Embryonic facial prominence (tissue), 1 donor: Measurements from ENCODE around the gene RASL12.
"Not testable (repeated sequence)": the region's sequence is repeated elsewhere in the genome, so short reads cannot be mapped to it uniquely, and the experiment has no call there.

Experiments used
- DNase-seq: peaks from one replicate; pipeline ENCODE4 v3.0.0-alpha.2; 2016; ENCODE audit errors: extremely low spot score

Gene RASL12, protein sequence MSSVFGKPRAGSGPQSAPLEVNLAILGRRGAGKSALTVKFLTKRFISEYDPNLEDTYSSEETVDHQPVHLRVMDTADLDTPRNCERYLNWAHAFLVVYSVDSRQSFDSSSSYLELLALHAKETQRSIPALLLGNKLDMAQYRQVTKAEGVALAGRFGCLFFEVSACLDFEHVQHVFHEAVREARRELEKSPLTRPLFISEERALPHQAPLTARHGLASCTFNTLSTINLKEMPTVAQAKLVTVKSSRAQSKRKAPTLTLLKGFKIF

DNA sequence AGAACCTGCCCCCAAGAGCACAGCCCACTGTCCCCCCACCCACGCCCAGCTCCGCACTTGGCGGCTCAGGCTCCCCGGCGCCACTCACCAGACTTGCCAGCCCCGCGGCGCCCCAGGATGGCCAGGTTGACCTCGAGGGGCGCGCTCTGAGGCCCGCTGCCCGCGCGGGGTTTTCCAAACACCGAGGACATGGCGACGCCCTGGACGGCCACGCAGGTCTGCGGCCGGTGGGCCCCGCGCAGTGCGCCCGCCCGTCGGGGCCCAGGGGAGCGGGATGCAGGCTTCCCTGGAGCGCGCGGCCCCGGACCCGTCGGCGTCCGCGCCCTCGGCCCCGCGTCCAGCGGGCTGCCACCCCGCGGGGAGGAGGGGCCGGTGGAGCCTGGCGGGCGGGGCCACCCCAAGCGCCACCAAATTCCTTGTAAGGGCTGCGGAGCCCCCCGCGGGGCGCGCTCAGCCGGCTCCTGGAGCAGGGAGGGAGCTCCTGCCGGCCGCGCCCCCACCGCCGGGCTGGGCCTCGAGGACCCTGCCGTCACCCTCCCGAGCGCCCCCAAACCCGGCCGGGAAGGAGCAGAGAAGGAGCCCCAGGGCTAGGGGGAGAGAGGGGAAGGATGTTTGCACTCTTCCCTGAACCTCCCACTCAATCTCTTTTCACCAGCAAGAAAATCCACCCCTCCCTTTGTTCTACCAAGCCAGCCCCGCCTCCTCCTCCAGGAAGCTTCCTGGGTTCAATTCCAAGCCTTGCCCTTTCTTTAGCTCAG is at the start of gene RASL12:
TSS of gene RASL12 (minus strand) at position 347 of the 758 bp plus-strand sequence. CDS start at position 191, 156 bp downstream.
- no peak for DNase-seq

DNA sequence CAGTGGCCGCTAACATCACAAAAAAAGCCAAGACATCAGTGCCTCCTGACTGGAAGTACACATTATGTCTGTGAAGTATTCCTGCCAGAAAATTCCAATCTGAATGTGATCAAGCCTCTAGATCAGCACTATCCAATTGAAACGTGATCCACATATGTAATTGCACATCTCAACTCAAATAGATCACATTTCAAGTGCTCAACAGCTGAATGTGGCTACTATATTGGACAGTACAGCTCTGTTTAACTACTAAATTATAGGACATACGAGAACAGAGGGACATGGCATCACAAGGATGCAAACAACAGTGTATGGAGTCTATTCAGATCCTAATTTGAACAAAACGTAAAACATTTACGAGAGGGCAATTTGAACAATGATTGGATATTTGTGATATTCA is 47.8 kb upstream of the RASL12 start:
- DNase-seq: no peak

DNA sequence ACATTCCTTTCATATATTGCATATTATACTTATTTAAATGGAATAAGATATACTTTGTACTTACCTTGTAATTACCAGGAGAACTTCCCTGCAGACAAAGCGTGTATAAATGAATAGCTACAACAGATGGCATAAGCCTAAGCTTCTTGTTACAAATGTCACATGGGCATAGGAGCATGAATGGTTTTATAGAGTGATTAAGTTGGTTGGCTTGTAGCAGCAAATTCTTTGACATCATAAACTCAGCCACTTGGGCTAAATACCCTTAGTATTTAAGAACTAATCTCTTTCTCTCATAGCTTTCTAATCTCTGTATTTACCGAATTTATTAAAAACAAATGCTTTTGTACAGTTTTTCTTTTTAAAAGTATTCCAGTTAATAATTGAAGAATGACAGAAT is 47.3 kb upstream of the RASL12 start, which contains the start of gene UBAP1L:
TSS of gene UBAP1L (minus strand) at position 115 of the 400 bp plus-strand sequence. CDS start 8,985 bp downstream, outside the sequence.
- DNase-seq: no peak

DNA sequence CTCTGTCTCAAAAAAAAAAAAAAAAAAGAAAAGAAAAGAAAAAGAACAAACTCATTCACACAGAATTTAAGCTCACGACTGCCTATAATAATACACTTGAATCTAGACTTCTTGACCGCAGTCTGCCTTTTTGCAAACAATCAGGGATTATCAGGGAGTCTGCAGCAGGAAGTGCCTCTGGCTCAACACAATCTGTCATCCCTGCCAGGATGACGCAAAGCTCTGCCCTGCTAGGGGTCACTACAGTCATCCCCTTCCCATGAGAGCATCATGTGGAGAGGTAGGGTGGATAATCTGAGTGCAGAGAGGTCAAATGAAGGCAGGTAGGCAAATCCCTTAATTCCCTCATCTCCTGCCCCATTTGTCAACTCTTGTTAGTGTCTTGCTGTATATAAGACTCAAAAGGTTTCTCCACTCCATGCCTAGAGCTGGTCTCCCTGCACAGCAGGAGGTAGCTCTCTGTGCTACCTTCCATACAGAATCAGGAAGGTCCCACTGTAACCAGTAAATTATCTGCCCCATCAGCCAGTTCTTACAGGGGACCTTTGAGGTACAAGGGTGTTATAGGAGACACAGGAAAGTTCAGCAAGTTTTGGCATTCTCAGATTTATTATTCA is 43.0 kb upstream of the RASL12 start:
- DNase-seq: no peak

DNA sequence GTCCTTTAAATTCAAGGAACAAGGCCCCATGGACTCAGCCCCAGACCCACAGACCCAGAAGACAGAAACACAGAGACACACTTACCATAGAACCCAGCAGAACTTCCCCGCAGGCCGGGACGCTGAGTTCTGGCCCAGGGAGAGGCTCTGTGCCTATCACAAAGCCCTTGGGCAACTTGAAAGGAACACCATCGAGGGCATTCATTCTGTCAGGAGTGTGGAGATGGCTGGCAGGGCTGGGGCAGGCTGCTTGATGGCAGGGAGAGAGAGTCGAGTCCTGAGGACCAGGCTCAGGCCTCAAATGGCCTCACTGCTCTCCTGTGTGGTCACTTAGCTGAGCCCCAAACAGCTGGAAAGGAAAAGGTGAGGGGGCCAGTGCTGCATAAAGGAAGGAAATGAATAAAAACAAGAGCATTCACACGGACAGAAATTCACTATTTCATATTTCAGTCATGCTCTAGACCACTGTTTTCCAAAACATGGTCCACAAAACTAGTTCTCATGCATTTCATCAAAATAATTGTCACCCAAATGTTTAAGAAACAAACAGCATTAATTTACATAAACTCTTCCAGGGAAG is 38.3 kb upstream of the RASL12 start:
- DNase-seq: no peak

DNA sequence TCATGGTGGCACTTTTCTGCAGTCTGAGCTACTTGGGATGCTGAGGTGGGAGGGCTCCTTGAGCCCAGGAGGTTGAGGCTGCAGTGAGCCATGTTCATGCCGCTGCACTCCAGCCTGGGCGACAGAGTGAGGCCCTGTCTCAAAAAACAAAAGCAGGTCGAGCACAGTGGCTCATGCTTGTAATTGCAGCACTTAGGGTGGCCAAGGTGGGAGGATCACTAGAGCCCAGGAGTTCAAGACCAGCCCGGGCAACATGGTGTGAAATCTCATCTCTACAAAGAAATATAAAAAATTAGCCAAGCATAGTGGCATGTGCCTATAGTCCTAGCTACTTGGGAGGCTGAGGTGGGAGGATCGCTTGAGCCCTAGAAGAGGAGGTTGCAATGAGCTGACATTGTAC is 37.2 kb upstream of the RASL12 start:
- DNase-seq: no peak

DNA sequence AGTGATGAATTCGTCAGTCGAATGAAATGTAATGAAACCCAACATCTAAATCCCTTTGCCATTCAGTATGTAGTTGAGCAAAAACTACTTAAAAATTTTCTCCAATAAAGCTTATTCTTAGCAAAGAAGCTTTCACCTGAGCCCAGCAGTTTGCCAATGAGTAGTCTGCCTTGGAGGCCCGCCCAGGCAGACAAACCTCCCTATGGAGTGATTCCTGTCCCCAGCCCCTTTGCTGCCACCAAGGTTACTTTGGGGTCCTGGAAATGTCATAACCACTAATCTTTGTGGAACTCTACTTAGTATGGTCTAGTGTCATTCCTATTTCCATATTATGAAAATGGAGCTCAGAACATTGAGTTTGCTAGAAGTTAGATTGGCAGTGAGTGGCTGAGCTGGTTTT is 35.1 kb upstream of the RASL12 start:
- no peak for DNase-seq

DNA sequence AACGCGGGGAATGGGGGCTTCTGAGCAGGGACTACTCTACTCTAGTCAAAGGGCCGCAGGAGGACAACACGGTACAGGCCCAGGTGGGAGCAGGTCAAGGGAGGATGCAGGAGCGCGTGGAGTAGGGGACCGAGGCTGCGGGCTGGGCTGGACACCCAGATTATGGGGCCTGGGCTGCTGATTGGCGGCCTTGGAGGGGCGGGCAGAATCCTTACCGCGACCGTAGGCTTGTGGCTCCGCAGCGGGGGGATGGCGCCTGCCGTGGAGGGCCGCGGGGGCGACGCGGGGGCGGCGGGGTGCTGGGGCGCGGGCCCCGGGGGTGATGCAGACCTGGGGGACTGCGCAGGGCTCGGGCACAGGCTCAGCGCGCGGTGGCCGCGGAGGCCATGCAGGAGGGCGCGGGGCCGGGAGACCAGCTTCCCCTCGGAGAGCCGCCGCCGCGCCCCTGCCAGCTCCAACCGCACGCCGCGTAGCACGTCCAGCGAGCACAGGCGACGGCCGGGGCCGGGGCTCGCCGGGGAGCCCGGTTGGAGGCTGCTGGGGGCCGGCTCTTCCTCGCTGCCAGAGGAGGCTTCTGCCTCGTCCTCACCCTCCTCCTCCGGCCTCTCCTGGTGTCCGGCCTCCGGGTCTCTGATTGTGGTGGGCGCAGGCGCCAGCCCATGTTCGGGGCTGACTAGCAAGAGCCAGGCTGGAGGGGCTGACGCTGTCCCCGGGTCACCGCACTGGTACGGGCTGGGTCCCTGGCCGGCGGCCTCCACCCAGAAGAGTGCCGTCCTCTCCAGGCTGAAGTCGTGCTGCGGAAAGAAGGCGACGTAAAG is 34.3 kb upstream of the RASL12 start:
- DNase-seq: no peak

DNA sequence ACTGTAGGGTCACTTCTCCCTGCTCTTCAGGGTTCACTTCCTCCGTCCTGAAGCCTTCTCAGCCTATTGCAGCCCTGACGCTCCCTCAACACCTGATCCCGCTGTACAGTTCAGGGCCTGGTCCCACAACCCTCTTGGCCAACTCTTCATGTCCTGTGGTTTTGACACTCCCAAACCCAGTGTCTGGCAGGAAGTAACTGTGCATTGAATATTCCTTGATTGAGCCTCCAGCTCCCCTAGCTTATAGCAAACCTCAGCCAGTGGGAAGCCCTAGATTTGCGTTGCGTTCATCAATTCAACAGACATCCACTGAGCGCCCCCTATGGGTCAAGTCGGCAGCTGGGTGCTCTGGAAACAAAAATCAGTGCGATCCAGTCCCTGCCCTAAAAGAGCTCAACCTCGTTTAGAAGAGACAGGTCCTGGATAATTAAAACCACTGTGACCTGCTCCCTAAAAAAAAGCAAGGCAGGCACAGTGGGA is 33.7 kb upstream of the RASL12 start:
- DNase-seq: peak; percentile 52

DNA sequence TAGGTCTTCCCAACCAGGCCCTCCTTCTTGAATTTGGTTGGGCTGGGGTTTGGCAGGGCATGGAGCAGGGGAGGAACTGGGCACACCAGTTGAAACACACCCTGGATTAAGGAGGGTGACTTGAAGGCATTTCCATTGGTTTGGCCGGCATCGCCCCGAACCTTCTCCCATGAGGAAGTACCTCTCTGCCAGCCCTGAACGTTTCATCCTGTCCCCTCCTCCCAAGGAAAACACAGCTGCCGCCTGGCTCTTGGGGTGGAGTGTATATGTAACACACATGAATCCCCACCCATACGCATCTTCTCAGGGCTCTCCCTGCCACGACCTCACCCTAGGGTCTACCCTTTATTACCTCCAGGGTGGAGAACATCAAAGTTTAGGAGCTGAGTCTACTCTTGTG is 32.7 kb upstream of the RASL12 start:
- DNase-seq: no peak

DNA sequence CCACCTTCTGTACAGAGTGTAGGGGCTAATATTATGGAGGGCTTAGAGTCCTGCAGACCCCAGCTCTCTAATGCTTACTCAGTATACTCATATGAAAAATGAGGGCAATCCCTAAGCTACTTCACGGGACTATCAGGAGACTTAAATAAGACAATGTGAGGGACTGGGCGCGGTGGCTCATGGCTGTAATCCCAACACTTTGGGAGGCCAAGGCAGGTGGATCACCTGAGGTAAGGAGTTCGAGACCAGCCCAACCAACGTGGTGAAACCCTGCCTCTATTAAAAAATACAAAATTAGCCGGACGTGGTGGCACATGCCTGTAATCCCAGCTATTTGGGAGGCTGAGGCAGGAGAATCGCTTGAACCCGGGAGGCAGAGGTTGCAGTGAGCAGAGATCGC is 32.0 kb upstream of the RASL12 start:
- not testable (repeated sequence) for DNase-seq

DNA sequence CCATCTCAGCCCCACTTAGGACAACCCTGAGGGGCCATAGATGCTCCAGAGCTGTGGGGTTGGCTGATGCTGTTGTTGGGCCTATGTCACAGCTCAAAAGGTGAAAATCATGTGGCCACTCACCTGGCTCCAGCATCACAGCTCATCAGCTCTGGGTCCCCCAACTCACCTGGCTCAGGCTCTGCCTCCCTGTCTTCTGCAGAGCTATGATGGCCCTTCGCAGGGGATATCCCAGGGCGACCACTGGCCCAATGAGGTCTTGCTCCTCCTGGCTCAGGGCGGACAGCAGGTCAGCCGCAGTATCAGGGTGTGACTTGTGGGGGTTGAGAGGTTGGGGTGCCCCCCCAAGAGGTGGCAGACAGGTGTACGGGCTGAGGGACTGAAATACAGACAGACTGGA is 31.5 kb upstream of the RASL12 start:
- DNase-seq: no peak

DNA sequence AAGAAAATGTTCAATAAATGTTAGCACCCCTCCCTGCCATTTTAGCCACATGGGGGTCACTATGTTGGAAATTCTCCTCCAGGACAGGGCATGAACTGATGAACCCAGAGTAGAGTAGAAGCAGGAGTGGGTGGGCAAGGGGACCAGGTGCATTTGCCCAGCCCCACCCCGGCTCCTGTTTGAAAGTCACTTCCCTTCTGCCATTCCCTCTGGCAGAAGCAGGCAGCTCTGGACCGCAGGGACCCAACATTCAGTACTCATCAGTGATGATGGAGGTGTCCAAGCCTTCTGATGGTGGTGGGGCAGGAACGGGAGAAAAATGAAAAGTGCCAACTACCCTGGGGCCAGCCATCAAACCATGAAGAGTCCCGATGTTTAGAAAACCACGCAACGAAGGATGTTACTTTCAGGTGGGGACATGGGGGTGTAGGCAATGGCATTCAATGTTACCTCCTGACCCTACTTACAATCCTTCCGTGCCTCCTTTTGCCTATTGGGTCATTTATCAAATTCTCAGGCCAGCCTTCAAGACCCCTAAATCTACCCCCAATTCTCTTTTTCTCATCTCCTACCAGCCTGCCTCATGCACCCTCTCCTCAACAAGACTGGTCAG is 30.0 kb upstream of the RASL12 start:
- no peak for DNase-seq

DNA sequence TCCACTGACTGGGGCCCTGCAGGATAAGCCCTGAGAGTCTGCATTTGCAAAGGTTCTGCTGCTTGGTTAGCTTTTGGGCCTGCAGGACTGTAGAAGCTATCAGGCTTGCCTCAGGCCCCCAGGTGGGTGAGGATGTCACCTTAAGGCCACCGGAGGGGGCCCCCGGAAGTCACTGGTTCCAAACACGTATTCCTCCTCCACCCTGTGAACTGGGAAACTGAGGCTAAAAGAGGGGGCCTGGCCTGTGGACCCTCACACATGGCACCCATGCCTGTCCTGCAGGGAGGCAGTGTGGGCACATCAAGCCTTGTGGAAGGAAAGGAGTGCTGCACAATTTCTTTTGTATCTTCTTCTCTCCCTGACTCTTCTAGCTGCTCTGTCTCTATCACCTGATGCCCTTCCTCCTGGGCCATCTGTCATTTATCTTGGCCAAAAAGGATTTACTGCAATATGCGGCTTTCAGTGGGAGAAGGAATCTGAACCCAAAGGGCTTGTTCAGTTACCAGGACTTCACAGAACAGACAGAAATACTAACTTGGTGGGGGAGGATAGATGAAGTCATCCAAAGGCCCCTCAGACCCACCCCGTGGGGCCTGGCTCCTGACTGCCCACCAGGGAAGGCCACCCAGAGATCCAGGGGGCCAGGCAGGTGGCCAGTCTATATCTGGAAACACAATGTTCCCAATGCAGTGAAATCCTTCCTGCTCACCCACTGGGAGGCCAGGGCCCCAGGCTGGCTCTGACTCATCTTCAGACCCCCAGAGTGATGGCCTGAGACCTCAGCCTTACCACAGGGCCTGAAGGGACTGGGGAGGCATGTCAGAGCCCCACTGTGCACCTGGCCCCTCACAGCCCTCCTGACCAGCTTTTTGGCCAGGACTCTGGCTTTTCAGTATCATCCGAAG is 28.9 kb upstream of the RASL12 start:
- DNase-seq: no peak

DNA sequence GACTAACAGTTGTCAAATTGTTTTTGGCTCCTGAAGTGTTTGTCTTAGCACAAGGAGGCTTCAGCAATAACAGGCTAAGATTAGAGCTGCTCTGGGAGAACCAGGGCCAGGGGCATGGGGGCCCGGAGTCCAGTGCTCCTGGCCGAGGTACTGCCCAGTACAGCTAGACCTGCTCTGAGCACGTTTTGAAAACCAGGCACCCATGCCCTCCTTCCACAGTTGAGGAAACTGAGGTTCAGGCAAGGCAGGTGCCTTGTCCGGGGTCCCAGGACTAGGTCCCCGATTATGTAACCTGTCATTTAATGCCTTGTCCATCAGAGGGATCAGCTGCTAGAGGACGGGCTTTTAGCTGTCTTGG is 27.9 kb upstream of the RASL12 start:
- DNase-seq: no peak

DNA sequence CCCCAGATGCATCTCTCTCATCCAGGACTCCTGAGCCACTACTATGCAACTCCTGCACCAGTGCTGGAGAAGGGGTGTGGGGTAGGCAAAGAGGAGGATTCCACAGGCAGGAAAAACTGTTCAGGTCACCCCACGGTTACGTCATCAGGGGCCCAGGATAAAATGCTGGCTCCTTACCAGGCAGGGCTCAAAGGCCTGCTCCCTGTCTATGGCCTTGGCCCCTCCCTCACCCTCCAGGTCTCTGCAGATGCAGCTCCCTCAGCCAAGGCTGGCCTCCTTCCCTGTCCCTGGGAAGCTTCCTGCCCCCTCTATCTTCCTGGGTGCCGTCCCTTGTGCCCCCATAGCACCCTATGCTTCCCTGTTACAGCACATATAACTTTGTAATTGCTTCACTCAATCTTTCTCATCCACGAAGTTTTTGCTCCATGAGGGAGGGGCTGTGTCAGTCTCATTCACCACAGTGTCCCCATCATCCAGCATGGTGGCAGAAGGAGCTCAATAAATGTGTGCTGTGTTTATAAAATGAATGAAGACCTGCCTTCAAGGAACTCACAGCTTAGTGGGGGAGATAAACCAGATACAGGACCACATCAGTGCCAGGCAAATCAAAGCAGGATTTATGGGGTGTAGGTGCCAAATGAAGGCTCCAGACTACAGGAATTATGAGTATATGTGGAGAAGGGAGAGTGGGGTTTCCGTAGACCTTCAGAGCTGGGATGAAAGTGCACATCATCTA is 27.4 kb upstream of the RASL12 start:
- no peak for DNase-seq

DNA sequence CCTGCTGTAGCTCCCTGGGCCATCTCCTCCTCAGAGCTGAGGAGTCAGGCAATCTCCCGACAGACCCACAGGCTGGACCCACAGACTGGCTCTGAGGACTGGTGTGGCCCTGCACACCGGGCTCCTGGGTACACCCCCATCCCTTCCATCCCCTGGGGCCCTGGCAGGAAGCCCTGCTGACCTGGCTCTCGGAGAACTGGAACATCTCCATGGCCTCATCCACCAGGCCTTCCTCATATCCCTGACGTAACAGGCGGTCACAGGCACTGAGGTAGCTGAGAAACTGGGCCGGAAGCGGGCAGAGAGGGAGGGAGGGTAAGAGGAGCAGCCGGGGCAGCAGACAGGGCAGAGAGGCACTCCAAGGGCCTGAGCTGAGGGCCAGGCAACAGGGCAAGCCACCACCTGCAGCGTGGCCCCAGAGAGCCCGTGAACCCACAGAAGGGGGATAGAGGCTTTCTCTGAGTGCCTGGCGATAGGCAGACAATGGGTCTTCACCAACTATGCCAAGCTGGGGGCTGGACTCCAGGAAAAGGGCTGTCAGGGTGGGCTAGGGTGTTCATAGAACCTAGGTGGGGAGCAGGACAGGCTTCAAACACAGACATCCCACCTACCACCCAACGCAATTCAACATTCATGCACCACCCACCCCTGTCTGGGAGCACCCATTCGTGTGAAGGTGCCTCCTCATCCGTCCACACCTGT is 26.7 kb upstream of the RASL12 start:
- no peak for DNase-seq

DNA sequence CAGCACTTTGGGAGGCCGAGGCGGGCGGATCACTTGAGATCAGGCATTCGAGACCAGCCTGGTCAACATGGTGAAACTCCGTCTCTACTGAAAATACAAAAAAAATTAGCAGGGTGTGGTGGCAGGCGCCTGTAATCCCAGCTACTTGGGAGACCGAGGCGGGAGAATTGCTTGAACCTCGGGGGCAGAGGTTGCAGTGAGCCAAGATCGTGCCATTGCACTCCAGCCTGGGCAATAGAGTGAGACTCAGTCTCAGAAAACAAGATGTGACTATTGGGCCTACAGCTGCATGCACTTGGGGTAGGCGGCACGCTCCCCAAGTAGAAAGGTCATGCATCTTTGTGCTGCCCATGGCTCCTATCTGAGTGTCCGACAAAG is 26.0 kb upstream of the RASL12 start:
- not testable (repeated sequence) for DNase-seq
